SK-N-SH treated with all-trans-retinoic acid at 6 μM for 48 hours (cell line): ENCODE results near the gene MCUR1.

Experiments used
- ATAC-seq: fragments of 200-7000 bp; cut with Tn5 transposase; 3 replicates; pipeline ENCODE4 v1.9.1; 2020; ENCODE audit warnings: mild to moderate bottlenecking, moderate library complexity
- ARNTL ChIP-seq: fragments of 450-650 bp; formaldehyde crosslinking; IDR thresholded peaks from 2 replicates; pipeline ENCODE4 v1.5.0; 2020; ENCODE audit warnings: low read depth, mild to moderate bottlenecking, moderate library complexity, borderline replicate concordance
- BACH2 ChIP-seq: fragments of 250-450 bp; sonication (Bioruptor Pico); IDR thresholded peaks from 2 replicates; pipeline ENCODE4 v1.9.0; 2021; ENCODE audit warnings: mild to moderate bottlenecking, borderline replicate concordance
- CREB5 ChIP-seq: fragments of 250-450 bp; sonication (Bioruptor Pico); IDR thresholded peaks from 2 replicates; pipeline ENCODE4 v1.5.1; 2020; ENCODE audit warnings: low read depth, mild to moderate bottlenecking, moderate library complexity
- CSDC2 ChIP-seq: fragments of 250-450 bp; sonication (Bioruptor Pico); IDR thresholded peaks from 2 replicates; pipeline ENCODE4 v1.5.0; 2020; ENCODE audit warnings: mild to moderate bottlenecking, moderate library complexity
- CSRNP3 ChIP-seq: fragments of 250-450 bp; sonication (Bioruptor Pico); IDR thresholded peaks from 2 replicates; pipeline ENCODE4 v1.5.1; 2021; ENCODE audit warnings: mild to moderate bottlenecking, moderate library complexity
- ESRRG ChIP-seq: fragments of 250-450 bp; sonication (Bioruptor Pico); IDR thresholded peaks from 2 replicates; pipeline ENCODE4 v1.6.1; 2021; ENCODE audit warnings: mild to moderate bottlenecking
- GLIS3 ChIP-seq: fragments of 250-450 bp; sonication (Bioruptor Pico); IDR thresholded peaks from 2 replicates; pipeline ENCODE4 v1.5.0; 2020; ENCODE audit warnings: mild to moderate bottlenecking, moderate library complexity
- ISL1 ChIP-seq: fragments of 250-450 bp; sonication (Bioruptor Pico); IDR thresholded peaks from 2 replicates; pipeline ENCODE4 v2.1.2; 2022; ENCODE audit warnings: mild to moderate bottlenecking, moderate library complexity
- OSR1 ChIP-seq: fragments of 250-450 bp; sonication (Bioruptor Pico); IDR thresholded peaks from 2 replicates; pipeline ENCODE4 v1.8.0; 2022; ENCODE audit warnings: moderate library complexity, mild to moderate bottlenecking, inconsistent platforms
- POU6F1 ChIP-seq: fragments of 250-450 bp; sonication (Bioruptor Pico); IDR thresholded peaks from 2 replicates; pipeline ENCODE4 v1.8.0; 2021; ENCODE audit warnings: low read depth, mild to moderate bottlenecking, moderate library complexity, borderline replicate concordance
- PPARA ChIP-seq: fragments of 250-450 bp; sonication (Bioruptor Pico); IDR thresholded peaks from 2 replicates; pipeline ENCODE4 v1.5.0; 2020; ENCODE audit warnings: mild to moderate bottlenecking, borderline replicate concordance
- SNAI2 ChIP-seq: fragments of 250-450 bp; sonication (Bioruptor Pico); IDR thresholded peaks from 2 replicates; pipeline ENCODE4 v1.5.0; 2020; ENCODE audit warnings: mild to moderate bottlenecking, moderate library complexity
- TCF4 ChIP-seq: fragments of 250-450 bp; sonication (Bioruptor Pico); IDR thresholded peaks from 2 replicates; pipeline ENCODE4 v1.8.0; 2021; ENCODE audit warnings: mild to moderate bottlenecking, moderate library complexity, borderline replicate concordance
- TOX ChIP-seq: fragments of 250-450 bp; sonication (Bioruptor Pico); IDR thresholded peaks from 2 replicates; pipeline ENCODE4 v1.8.0; 2021; ENCODE audit warnings: mild to moderate bottlenecking, moderate library complexity, borderline replicate concordance
- ZC3H10 ChIP-seq: fragments of 250-450 bp; sonication (Bioruptor Pico); IDR thresholded peaks from 2 replicates; pipeline ENCODE4 v1.5.1; 2021; ENCODE audit warnings: mild to moderate bottlenecking, moderate library complexity
- ZFP3 ChIP-seq: fragments of 250-450 bp; sonication (Bioruptor Pico); IDR thresholded peaks from 2 replicates; pipeline ENCODE4 v1.5.0; 2020; ENCODE audit warnings: mild to moderate bottlenecking, moderate library complexity
- ZFP30 ChIP-seq: fragments of 450-650 bp; formaldehyde crosslinking; IDR thresholded peaks from 2 replicates; pipeline ENCODE4 v1.5.0; 2022; ENCODE audit warnings: mild to moderate bottlenecking, moderate library complexity
- ZNF565 ChIP-seq: fragments of 450-650 bp; formaldehyde crosslinking; conservative IDR thresholded peaks from 2 replicates; pipeline ENCODE4 v1.5.0; 2020; ENCODE audit warnings: low read depth, mild to moderate bottlenecking, moderate library complexity
- ZNF70 ChIP-seq: fragments of 450-650 bp; formaldehyde crosslinking; IDR thresholded peaks from 2 replicates; pipeline ENCODE4 v1.5.0; 2020; ENCODE audit warnings: mild to moderate bottlenecking, moderate library complexity
- ZNF8 ChIP-seq: fragments of 450-650 bp; formaldehyde crosslinking; IDR thresholded peaks from 2 replicates; pipeline ENCODE4 v1.5.0; 2020; ENCODE audit warnings: mild to moderate bottlenecking, moderate library complexity

MCUR1 gene

GRCh38 chr6:13765570-13765969 is 48.8 kb downstream of the MCUR1 start:
- ATAC-seq: no peak

GRCh38 chr6:13764996-13765395 is 49.4 kb downstream of the MCUR1 start:
- no peak for ATAC-seq
- no peak for TF ChIP-seq CREB5 (CRISPR knock-in tag)
- TF ChIP-seq ZFP30: no peak
- TF ChIP-seq CSRNP3 (CRISPR knock-in tag): no peak
- TF ChIP-seq ISL1 (CRISPR knock-in tag): no peak
- no peak for TF ChIP-seq TOX (CRISPR knock-in tag)
- no peak for TF ChIP-seq ARNTL (CRISPR knock-in tag)
- TF ChIP-seq ESRRG (CRISPR knock-in tag): no peak
- TF ChIP-seq TCF4 (CRISPR knock-in tag): no peak
- TF ChIP-seq GLIS3: no peak

More at GRCh38 chr6:13765570-13765969, 48.8 kb downstream of the MCUR1 start:
- TF ChIP-seq ESRRG (CRISPR knock-in tag) (no peak), ARNTL (CRISPR knock-in tag) (no peak), ZNF70 (CRISPR knock-in tag) (no peak), ZFP30 (no peak), POU6F1 (CRISPR knock-in tag) (no peak), CREB5 (CRISPR knock-in tag) (no peak), ZNF8 (CRISPR knock-in tag) (no peak), TOX (CRISPR knock-in tag) (no peak), CSDC2 (CRISPR knock-in tag) (no peak), OSR1 (CRISPR knock-in tag) (no peak)

- TF ChIP-seq ZFP30 (no peak), ZNF565 (CRISPR knock-in tag) (no peak), OSR1 (CRISPR knock-in tag) (no peak), SNAI2 (CRISPR knock-in tag) (no peak), ARNTL (CRISPR knock-in tag) (no peak), ESRRG (CRISPR knock-in tag) (no peak), ZNF70 (CRISPR knock-in tag) (no peak), CSDC2 (CRISPR knock-in tag) (no peak), BACH2 (no peak), PPARA (CRISPR knock-in tag) (no peak)
- no peak for ATAC-seq
Measured at GRCh38 chr6:13763740-13764381, 50.5 kb downstream of the MCUR1 start.

GRCh38 chr6:13762611-13763441 is 51.5 kb downstream of the MCUR1 start:
- ATAC-seq: no peak

More at GRCh38 chr6:13762611-13763441, 51.5 kb downstream of the MCUR1 start:
- TF ChIP-seq ZNF8 (CRISPR knock-in tag): no peak
- no peak for TF ChIP-seq SNAI2 (CRISPR knock-in tag)
- no peak for TF ChIP-seq ESRRG (CRISPR knock-in tag)
- no peak for TF ChIP-seq PPARA (CRISPR knock-in tag)
- TF ChIP-seq CSRNP3 (CRISPR knock-in tag): no peak
- no peak for TF ChIP-seq ZC3H10 (CRISPR knock-in tag)
- TF ChIP-seq ZFP3 (CRISPR knock-in tag): no peak
